CD4-positive, alpha-beta memory T cell (primary cell): ENCODE data around the gene GRK7. TPM values are rescaled to one million over a fixed set of nuclear protein-coding genes. Genes with fewer than 3 reads are reported as not detected.
A peak's percentile ranks its signal among the peaks of the same experiment; 100 is the strongest.

Experiments
- CTCF ChIA-PET: fragments of 350-600 bp; sonication (Branson Sonifier 250); formaldehyde crosslinking; loops from one replicate; lab custom pipeline; 2021; ENCODE audit warnings: inconsistent platforms; ENCODE audit not compliant: partially characterized antibody; lab: Charles Lee
- POLR2A ChIA-PET: fragments of 350-600 bp; sonication (Branson Sonifier 250); formaldehyde crosslinking; loops from one replicate; lab custom pipeline; 2021; ENCODE audit not compliant: partially characterized antibody; lab: Charles Lee
- DNase-seq, 5 donors: peaks; one replicate each; pipeline versions ENCODE4 v3.0.0 to v3.0.0-alpha.2; 2020 to 2022; ENCODE audit warnings: mixed read lengths in 1 of 5
- H3K27ac ChIP-seq: one replicate; pipeline ENCODE4 v1.7.0; 2013; ENCODE audit warnings: low read depth, low read length
- H3K27me3 ChIP-seq: 2 replicates; pipeline ENCODE4 v1.7.0; 2013; ENCODE audit warnings: mild to moderate bottlenecking, low read length, moderate library complexity; ENCODE audit not compliant: insufficient read depth
- H3K36me3 ChIP-seq: 2 replicates; pipeline ENCODE4 v1.7.0; 2013; ENCODE audit warnings: mild to moderate bottlenecking, low read length, moderate library complexity; ENCODE audit not compliant: insufficient read depth
- H3K4me1 ChIP-seq: 2 replicates; pipeline ENCODE4 v1.7.0; 2013; ENCODE audit warnings: mild to moderate bottlenecking, low read length, moderate library complexity; ENCODE audit not compliant: insufficient read depth
- H3K4me3 ChIP-seq, 2 donors: one replicate each; pipeline ENCODE4 v1.7.0; 2013; ENCODE audit warnings: low read length in 2 of 2, mild to moderate bottlenecking in 1 of 2
- H3K9me3 ChIP-seq, 2 donors: one replicate each; pipeline ENCODE4 v1.7.0; 2013; ENCODE audit warnings: low read length in 2 of 2, control low read depth in 1 of 2; ENCODE audit not compliant: control insufficient read depth in 1 of 2
- H3K27ac Mint-ChIP-seq, 7 donors: one replicate each; pipeline ENCODE4 v1.8.0; 2020 to 2021; ENCODE audit warnings: mixed read lengths in 7 of 7, mild to moderate bottlenecking in 6 of 7, inconsistent platforms in 3 of 7, moderate library complexity in 3 of 7
- H3K27me3 Mint-ChIP-seq, 2 donors: one replicate each; pipeline ENCODE4 v1.8.0; 2020 to 2021; ENCODE audit warnings: mixed read lengths in 2 of 2
- H3K36me3 Mint-ChIP-seq, 2 donors: one replicate each; pipeline ENCODE4 v1.8.0; 2020 to 2021; ENCODE audit warnings: mixed read lengths in 2 of 2, inconsistent platforms in 1 of 2, mild to moderate bottlenecking in 1 of 2
- H3K4me1 Mint-ChIP-seq, 4 donors: one replicate each; pipeline ENCODE4 v1.8.0; 2020 to 2021; ENCODE audit warnings: mixed read lengths in 4 of 4, mild to moderate bottlenecking in 1 of 4
- H3K4me3 Mint-ChIP-seq, 8 donors: one replicate each; pipeline ENCODE4 v1.8.0; 2020 to 2021; ENCODE audit warnings: mixed read lengths in 8 of 8, mild to moderate bottlenecking in 7 of 8, moderate library complexity in 6 of 8, inconsistent platforms in 3 of 8
- H3K9me3 Mint-ChIP-seq, 8 donors: one replicate each; pipeline ENCODE4 v1.8.0; 2020 to 2021; ENCODE audit warnings: mixed read lengths in 8 of 8, mild to moderate bottlenecking in 5 of 8, inconsistent platforms in 3 of 8, moderate library complexity in 1 of 8
- intact Hi-C: fragments of 100-400 bp; cut with micrococcal nuclease; formaldehyde crosslinking; loops from one replicate; pipeline ENCODE4 v1.15.1; 2023
- polyA plus RNA-seq, 2 donors: library from polyadenylated mRNA; unstranded; fragments of 300-500 nt; fragmentation: Illumina TruSeq; gene quantifications; one replicate each; pipeline ENCODE4 v1.2.3, GENCODE V29; 2021
- total RNA-seq, 2 experiments: library from RNA; stranded (reverse); gene quantifications; one replicate each; pipeline ENCODE4 v1.2.3, GENCODE V29; 2021

Gene GRK7
- total and polyA plus RNA-seq, 4 experiments from 2014 or later, result 0.25 TPM; not detected in 3

- Mint-ChIP-seq H3K9me3 (no peaks in the 10 kb centered on the region), H3K36me3 (peaks cover 6 to 29% of the 10 kb centered on the region in 2 donors), H3K27ac (peak within 1 kb of the TSS; percentile 96 to 100 (median 99)), H3K4me3 (peak within 1 kb of the TSS; percentile 98 to 100 (median 99)), H3K27me3 (no peaks in the 10 kb centered on the region), H3K4me1 (peaks cover 21 to 54% (median 38%) of the 10 kb centered on the region in 4 donors)
- peak; percentile 95 to 98 (median 98) for DNase-seq
- ChIA-PET CTCF (interaction anchor here (0.7 to 5.2 kb wide), 25 partner anchors 11 to 543 kb away, joined by 3 to 76 read pairs (median 4); partner anchors contain the start of gene ATP1B3), POLR2A (interaction anchor here (0.7 to 4.8 kb wide), 16 partner anchors 10 to 1263 kb away, joined by 3 to 86 read pairs (median 5); partner anchors contain the start of genes ATP1B3, PXYLP1, RASA2 and SLC25A36)
- Histone ChIP-seq H3K27ac (peak within 1 kb of the TSS; percentile 96), H3K36me3 (peaks cover 9% of the 10 kb centered on the region), H3K4me1 (peaks cover 38% of the 10 kb centered on the region), H3K27me3 (no peaks in the 10 kb centered on the region), H3K9me3 (no peaks in the 10 kb centered on the region), H3K4me3 (peak within 1 kb of the TSS; percentile 62 to 91)
- intact Hi-C loops, result loop anchor here (1.0 to 10.0 kb wide), 14 partner anchors 58 to 1263 kb away; partner anchors contain the start of genes ATR, GK5, PXYLP1 and TFDP2
Observed at GRCh38 chr3:141738022-141738890, 25.0 kb upstream of the GRK7 start, which contains the start of gene RNF7. TSS of gene RNF7 (plus strand) at chr3:141738298. CDS start at chr3:141738342, 44 bp downstream.

- POLR2A ChIA-PET, result interaction anchor here (0.7 to 4.8 kb wide), 16 partner anchors 11 to 1262 kb away, joined by 3 to 86 read pairs (median 5); partner anchors contain the start of genes ATP1B3, PXYLP1, RASA2 and SLC25A36
- intact Hi-C loops, result loop anchor here (1.0 to 10.0 kb wide), 15 partner anchors 57 to 1262 kb away; partner anchors contain the start of genes ATR, GK5, PXYLP1 and TFDP2
- CTCF ChIA-PET, result interaction anchor here (1.1 to 5.2 kb wide), 21 partner anchors 11 to 543 kb away, joined by 3 to 76 read pairs (median 4); partner anchors contain the start of gene ATP1B3
- Histone ChIP-seq H3K27me3 (no peaks in the 10 kb centered on the region), H3K36me3 (peaks cover 11% of the 10 kb centered on the region), H3K4me1 (peaks cover 42% of the 10 kb centered on the region), H3K4me3 (peak overlapping the region; percentile 62 to 91), H3K27ac (peak overlapping the region; percentile 96), H3K9me3 (no peaks in the 10 kb centered on the region)
- H3K27me3 Mint-ChIP-seq, result no peaks in the 10 kb centered on the region
- peaks cover 22 to 57% (median 41%) of the 10 kb centered on the region in 4 donors for H3K4me1 Mint-ChIP-seq
- H3K36me3 Mint-ChIP-seq, result peaks cover 7 to 32% of the 10 kb centered on the region in 2 donors
- DNase-seq, result peak; percentile 23 to 57 (median 41)
- peak overlapping the region; percentile 98 to 100 (median 99) for H3K4me3 Mint-ChIP-seq
- H3K9me3 Mint-ChIP-seq, result no peaks in the 10 kb centered on the region
- peak overlapping the region; percentile 96 to 100 (median 99) for H3K27ac Mint-ChIP-seq
Observed at GRCh38 chr3:141738891-141739363, 24.3 kb upstream of the GRK7 start.

- peaks cover 19% of the 10 kb centered on the region for H3K36me3 ChIP-seq
- Mint-ChIP-seq H3K27me3 (no peaks in the 10 kb centered on the region), H3K9me3 (no peaks in the 10 kb centered on the region), H3K4me1 (peaks cover 30 to 65% (median 47%) of the 10 kb centered on the region in 4 donors), H3K4me3 (peak overlapping the region; percentile 98 to 100 (median 99)), H3K27ac (peak overlapping the region in 6 of 7 donors; percentile 29 to 99 (median 84)), H3K36me3 (peaks cover 15 to 40% of the 10 kb centered on the region in 2 donors)
- peak overlapping the region; percentile 62 to 91 for H3K4me3 ChIP-seq
- H3K9me3 ChIP-seq, result no peaks in the 10 kb centered on the region
- peaks cover 49% of the 10 kb centered on the region for H3K4me1 ChIP-seq
- ChIA-PET POLR2A (interaction anchor here (0.7 to 4.8 kb wide), 7 partner anchors 11 to 798 kb away, joined by 3 to 86 read pairs (median 14); partner anchors contain the start of genes ATP1B3, PXYLP1 and SLC25A36), CTCF (interaction anchor here (0.7 to 5.2 kb wide), 10 partner anchors 14 to 179 kb away, joined by 3 to 76 read pairs (median 6); partner anchors contain the start of gene ATP1B3)
- no peaks in the 10 kb centered on the region for H3K27me3 ChIP-seq
- intact Hi-C loops, result loop anchor here (1.0 to 10.0 kb wide), 5 partner anchors 106 to 835 kb away; partner anchors contain the start of genes ATR and TFDP2
- H3K27ac ChIP-seq, result peak overlapping the region; percentile 96
- DNase-seq, result no peak
Observed at GRCh38 chr3:141739731-141740130, 23.5 kb upstream of the GRK7 start.

GRCh38 chr3:141740349-141740748 lies 22.9 kb upstream of the GRK7 start:
- H3K36me3 Mint-ChIP-seq, result peaks cover 19 to 45% of the 10 kb centered on the region in 2 donors
- peaks cover 49% of the 10 kb centered on the region for H3K4me1 ChIP-seq
- intact Hi-C loops, result no loop called here
- no peaks in the 10 kb centered on the region for H3K9me3 Mint-ChIP-seq
- POLR2A ChIA-PET, result interaction anchor here (0.7 to 4.8 kb wide), 5 partner anchors 11 to 508 kb away, joined by 3 to 86 read pairs (median 15); partner anchors contain the start of genes ATP1B3 and PXYLP1
- peaks cover 23% of the 10 kb centered on the region for H3K36me3 ChIP-seq
- peak overlapping the region in 4 of 7 donors; percentile 13 to 98 (median 42) for H3K27ac Mint-ChIP-seq
- H3K27me3 Mint-ChIP-seq, result no peaks in the 10 kb centered on the region
- CTCF ChIA-PET, result interaction anchor here (0.7 to 5.2 kb wide), 8 partner anchors 13 to 177 kb away, joined by 3 to 76 read pairs (median 12); partner anchors contain the start of gene ATP1B3
- peaks cover 30 to 66% (median 48%) of the 10 kb centered on the region in 4 donors for H3K4me1 Mint-ChIP-seq
- no peak overlapping the region for H3K4me3 ChIP-seq
- no peaks in the 10 kb centered on the region for H3K9me3 ChIP-seq
- peak overlapping the region; percentile 96 for H3K27ac ChIP-seq
- no peaks in the 10 kb centered on the region for H3K27me3 ChIP-seq
- H3K4me3 Mint-ChIP-seq, result peak overlapping the region in 7 of 8 donors; percentile 3 to 100 (median 79)
- no peak for DNase-seq

GRCh38 chr3:141743305-141743704 lies 19.9 kb upstream of the GRK7 start:
- ChIA-PET CTCF (interaction anchor here (0.6 kb wide), 1 partner anchor 132 kb away, joined by 3 read pairs; no protein-coding TSS in a partner anchor), POLR2A (no interaction called here)
- Mint-ChIP-seq H3K4me3 (peak overlapping the region in 1 of 8 donors; percentile 30), H3K27ac (peak overlapping the region in 4 of 7 donors; percentile 13 to 57 (median 37)), H3K27me3 (no peaks in the 10 kb centered on the region), H3K4me1 (peaks cover 24 to 54% (median 40%) of the 10 kb centered on the region in 4 donors), H3K36me3 (peaks cover 22 to 61% of the 10 kb centered on the region in 2 donors), H3K9me3 (no peaks in the 10 kb centered on the region)
- Histone ChIP-seq H3K36me3 (peaks cover 33% of the 10 kb centered on the region), H3K9me3 (no peaks in the 10 kb centered on the region), H3K27ac (no peak overlapping the region), H3K4me3 (no peak overlapping the region), H3K27me3 (no peaks in the 10 kb centered on the region), H3K4me1 (peaks cover 49% of the 10 kb centered on the region)
- intact Hi-C loops, result no loop called here
- no peak for DNase-seq

- intact Hi-C loops, result no loop called here
- Mint-ChIP-seq H3K9me3 (no peaks in the 10 kb centered on the region), H3K4me3 (no peak overlapping the region), H3K27me3 (no peaks in the 10 kb centered on the region), H3K4me1 (peaks cover 17 to 29% (median 21%) of the 10 kb centered on the region in 4 donors), H3K27ac (no peak overlapping the region), H3K36me3 (peaks cover 22 to 57% of the 10 kb centered on the region in 2 donors)
- no peak for DNase-seq
- Histone ChIP-seq H3K27me3 (no peaks in the 10 kb centered on the region), H3K36me3 (peaks cover 27% of the 10 kb centered on the region), H3K27ac (no peak overlapping the region), H3K4me3 (no peak overlapping the region), H3K9me3 (no peaks in the 10 kb centered on the region), H3K4me1 (peaks cover 21% of the 10 kb centered on the region)
- CTCF ChIA-PET, result no interaction called here
- POLR2A ChIA-PET, result no interaction called here
Observed at GRCh38 chr3:141746962-141747361, 16.2 kb upstream of the GRK7 start.
